ENCODE data around the gene HCAR1.

Gene HCAR1

DNA sequence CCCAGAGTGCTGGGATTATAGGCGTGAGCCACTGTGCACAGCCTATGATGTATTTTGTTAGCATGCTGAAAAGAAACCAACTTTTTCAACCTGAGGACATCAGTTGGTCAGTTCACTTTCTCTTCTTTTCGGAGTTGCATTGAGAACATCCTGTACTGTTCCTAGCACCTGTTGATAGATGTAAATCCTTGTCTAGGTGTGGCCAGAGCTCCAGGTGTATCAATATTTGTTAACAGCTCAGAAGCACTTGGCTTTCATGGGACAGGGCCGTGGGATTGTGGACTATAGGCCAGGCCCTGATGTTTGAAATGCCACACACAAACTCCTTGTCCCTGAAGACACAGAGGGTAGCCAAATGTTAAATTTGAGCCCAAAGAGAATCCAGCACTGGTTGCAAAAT lies 42.4 kb downstream of the HCAR1 start:
- no peak overlapping the region for H3K4me2 ChIP-seq (ENCODE audit: insufficient read depth, low read length, poor library complexity, severe bottlenecking)
- no peak overlapping the region for H2BK15ac ChIP-seq (ENCODE audit: low read length)
- H3K27ac ChIP-seq (replicated peaks; ENCODE audit: low read length) = no peak overlapping the region
- no peak overlapping the region for H4K91ac ChIP-seq (ENCODE audit: low read depth, low read length, poor library complexity)
- no peak overlapping the region for H2BK120ac ChIP-seq (ENCODE audit: low read depth, low read length)
- WGBS, 2 donors (ENCODE audit: extremely low coverage in 2 of 2, insufficient read length in 2 of 2, insufficient replicate concordance in 1 of 2) = no CpG with 5 or more reads among the region's 3 CpGs
- H3K14ac ChIP-seq (ENCODE audit: low read length) = no peak overlapping the region
- H2AK5ac ChIP-seq (ENCODE audit: low read depth, low read length) = no peak overlapping the region
- H3K9me3 ChIP-seq (replicated peaks in 1 of 2; ENCODE audit: control insufficient read depth in 2 of 2, insufficient read depth in 1 of 2, low read depth in 1 of 2, low read length in 2 of 2) = no peaks in the 10 kb centered on the region
- H3K36me3 ChIP-seq (replicated peaks in 1 of 2; ENCODE audit: control insufficient read depth in 2 of 2, insufficient read depth in 2 of 2, low read length in 2 of 2) = no peaks in the 10 kb centered on the region
- H2BK12ac ChIP-seq (ENCODE audit: low read length) = no peak overlapping the region
- no peak overlapping the region for H4K8ac ChIP-seq (ENCODE audit: low read depth, low read length)
- no peak overlapping the region for H3K23ac ChIP-seq (ENCODE audit: low read depth, low read length, poor library complexity)
- H3K4me3 ChIP-seq (ENCODE audit: low read length in 2 of 2) = no peak overlapping the region
- H3K4me1 ChIP-seq (ENCODE audit: control insufficient read depth in 2 of 2, insufficient read depth in 1 of 2, low read depth in 1 of 2, low read length in 2 of 2) = no peaks in the 10 kb centered on the region
- H2AFZ ChIP-seq (ENCODE audit: low read length) = no peak overlapping the region
- no peak overlapping the region for H3K9ac ChIP-seq (ENCODE audit: low read depth, low read length, poor library complexity)
- DNase-seq (ENCODE audit: low spot score) = no peak
- no peaks in the 10 kb centered on the region for H3K79me1 ChIP-seq (ENCODE audit: low read depth, low read length)
- no peaks in the 10 kb centered on the region for H3K27me3 ChIP-seq (ENCODE audit: control insufficient read depth in 3 of 3, insufficient read depth in 3 of 3, low read depth in 1 of 3, low read length in 3 of 3)
- no peak overlapping the region for H3K18ac ChIP-seq (ENCODE audit: low read length)
- H2BK5ac ChIP-seq (ENCODE audit: low read length) = no peak overlapping the region
- H3K4ac ChIP-seq (ENCODE audit: low read length) = no peak overlapping the region

DNA sequence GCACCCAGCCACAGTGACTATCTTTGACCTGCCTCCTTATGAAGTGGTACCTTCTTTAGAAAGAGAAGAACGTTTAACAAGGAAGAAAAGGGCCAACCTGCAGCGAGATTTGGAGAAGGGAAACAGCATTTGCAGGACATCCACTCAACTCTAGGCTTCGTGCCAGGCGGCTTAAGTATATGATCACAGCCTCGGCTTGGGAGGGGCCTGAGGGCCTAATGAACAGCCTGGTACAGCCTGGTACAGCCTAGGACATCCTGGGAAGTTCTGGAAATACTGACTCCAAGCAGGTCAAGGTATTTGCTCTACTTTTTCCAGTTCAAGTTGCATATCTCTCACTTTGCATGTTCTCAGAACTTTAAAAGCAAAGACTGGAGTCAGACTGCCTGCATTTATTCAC lies 43.6 kb downstream of the HCAR1 start:
- no peaks in the 10 kb centered on the region for H3K79me1 ChIP-seq (ENCODE audit: low read depth, low read length)
- H3K36me3 ChIP-seq (replicated peaks in 1 of 2; ENCODE audit: control insufficient read depth in 2 of 2, insufficient read depth in 2 of 2, low read length in 2 of 2) = no peaks in the 10 kb centered on the region
- H4K91ac ChIP-seq (ENCODE audit: low read depth, low read length, poor library complexity) = no peak overlapping the region
- H2BK12ac ChIP-seq (ENCODE audit: low read length) = no peak overlapping the region
- no peak overlapping the region for H2BK15ac ChIP-seq (ENCODE audit: low read length)
- H3K18ac ChIP-seq (ENCODE audit: low read length) = no peak overlapping the region
- no peak overlapping the region for H2AFZ ChIP-seq (ENCODE audit: low read length)
- no peak overlapping the region for H2AK5ac ChIP-seq (ENCODE audit: low read depth, low read length)
- H3K9ac ChIP-seq (ENCODE audit: low read depth, low read length, poor library complexity) = no peak overlapping the region
- no peak for DNase-seq (ENCODE audit: low spot score)
- no peak overlapping the region for H2BK120ac ChIP-seq (ENCODE audit: low read depth, low read length)
- H3K9me3 ChIP-seq (replicated peaks in 1 of 2; ENCODE audit: control insufficient read depth in 2 of 2, insufficient read depth in 1 of 2, low read depth in 1 of 2, low read length in 2 of 2) = no peaks in the 10 kb centered on the region
- H3K4me2 ChIP-seq (ENCODE audit: insufficient read depth, low read length, poor library complexity, severe bottlenecking) = no peak overlapping the region
- no peak overlapping the region for H2BK5ac ChIP-seq (ENCODE audit: low read length)
- H3K23ac ChIP-seq (ENCODE audit: low read depth, low read length, poor library complexity) = no peak overlapping the region
- H3K4me3 ChIP-seq (ENCODE audit: low read length in 2 of 2) = no peak overlapping the region
- H3K4ac ChIP-seq (ENCODE audit: low read length) = no peak overlapping the region
- no CpG with 5 or more reads among the region's 5 CpGs for WGBS, 2 donors (ENCODE audit: extremely low coverage in 2 of 2, insufficient read length in 2 of 2, insufficient replicate concordance in 1 of 2)
- H4K8ac ChIP-seq (ENCODE audit: low read depth, low read length) = no peak overlapping the region
- H3K27me3 ChIP-seq (ENCODE audit: control insufficient read depth in 3 of 3, insufficient read depth in 3 of 3, low read depth in 1 of 3, low read length in 3 of 3) = no peaks in the 10 kb centered on the region
- no peak overlapping the region for H3K27ac ChIP-seq (replicated peaks; ENCODE audit: low read length)
- no peaks in the 10 kb centered on the region for H3K4me1 ChIP-seq (ENCODE audit: control insufficient read depth in 2 of 2, insufficient read depth in 1 of 2, low read depth in 1 of 2, low read length in 2 of 2)
- no peak overlapping the region for H3K14ac ChIP-seq (ENCODE audit: low read length)

DNA sequence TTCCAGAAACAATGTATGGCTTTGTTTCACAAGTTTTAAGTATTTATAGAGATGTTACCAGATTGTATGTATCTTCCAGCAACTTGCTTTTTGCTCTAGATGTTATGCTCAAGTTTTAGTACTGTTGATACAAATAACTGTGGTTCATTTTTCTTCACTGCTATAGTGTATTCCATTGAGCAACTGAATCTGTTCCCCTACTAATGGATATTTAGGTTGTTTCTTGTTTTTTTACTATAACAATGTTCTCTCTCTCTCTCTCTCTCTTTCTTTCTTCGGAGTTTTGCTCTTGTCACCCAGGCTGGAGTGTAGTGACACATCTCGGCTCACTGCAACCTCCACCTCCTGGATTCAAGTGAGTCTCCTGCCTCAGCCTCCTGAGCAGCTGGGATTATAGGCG lies 44.1 kb downstream of the HCAR1 start:
- H2BK120ac ChIP-seq (ENCODE audit: low read depth, low read length) = no peak overlapping the region
- H2BK15ac ChIP-seq (ENCODE audit: low read length) = no peak overlapping the region
- H2AFZ ChIP-seq (ENCODE audit: low read length) = no peak overlapping the region
- no peak overlapping the region for H3K27ac ChIP-seq (replicated peaks; ENCODE audit: low read length)
- H3K36me3 ChIP-seq (replicated peaks in 1 of 2; ENCODE audit: control insufficient read depth in 2 of 2, insufficient read depth in 2 of 2, low read length in 2 of 2) = no peaks in the 10 kb centered on the region
- H2AK5ac ChIP-seq (ENCODE audit: low read depth, low read length) = no peak overlapping the region
- H4K8ac ChIP-seq (ENCODE audit: low read depth, low read length) = no peak overlapping the region
- H3K4me3 ChIP-seq (ENCODE audit: low read length in 2 of 2) = no peak overlapping the region
- no peak overlapping the region for H3K4ac ChIP-seq (ENCODE audit: low read length)
- no peak overlapping the region for H3K9ac ChIP-seq (ENCODE audit: low read depth, low read length, poor library complexity)
- H3K79me1 ChIP-seq (ENCODE audit: low read depth, low read length) = no peaks in the 10 kb centered on the region
- H3K18ac ChIP-seq (ENCODE audit: low read length) = no peak overlapping the region
- H3K23ac ChIP-seq (ENCODE audit: low read depth, low read length, poor library complexity) = no peak overlapping the region
- no peak overlapping the region for H2BK5ac ChIP-seq (ENCODE audit: low read length)
- no peak overlapping the region for H2BK12ac ChIP-seq (ENCODE audit: low read length)
- H3K4me2 ChIP-seq (ENCODE audit: insufficient read depth, low read length, poor library complexity, severe bottlenecking) = no peak overlapping the region
- no peak for DNase-seq (ENCODE audit: low spot score)
- H3K14ac ChIP-seq (ENCODE audit: low read length) = no peak overlapping the region
- WGBS, 2 donors (ENCODE audit: extremely low coverage in 2 of 2, insufficient read length in 2 of 2, insufficient replicate concordance in 1 of 2) = no CpG with 5 or more reads among the region's 3 CpGs
- H3K4me1 ChIP-seq (ENCODE audit: control insufficient read depth in 2 of 2, insufficient read depth in 1 of 2, low read depth in 1 of 2, low read length in 2 of 2) = no peaks in the 10 kb centered on the region
- no peaks in the 10 kb centered on the region for H3K9me3 ChIP-seq (replicated peaks in 1 of 2; ENCODE audit: control insufficient read depth in 2 of 2, insufficient read depth in 1 of 2, low read depth in 1 of 2, low read length in 2 of 2)
- no peak overlapping the region for H4K91ac ChIP-seq (ENCODE audit: low read depth, low read length, poor library complexity)
- no peaks in the 10 kb centered on the region for H3K27me3 ChIP-seq (ENCODE audit: control insufficient read depth in 3 of 3, insufficient read depth in 3 of 3, low read depth in 1 of 3, low read length in 3 of 3)

GRCh38 chr12:122684297-122684813 lies 46.3 kb downstream of the HCAR1 start:
- Histone ChIP-seq H3K4ac (ENCODE audit: low read length) (no peak overlapping the region), H3K14ac (ENCODE audit: low read length) (no peak overlapping the region), H2BK15ac (ENCODE audit: low read length) (no peak overlapping the region), H3K4me1 (ENCODE audit: control insufficient read depth in 2 of 2, insufficient read depth in 1 of 2, low read depth in 1 of 2, low read length in 2 of 2) (no peaks in the 10 kb centered on the region), H3K27ac (replicated peaks; ENCODE audit: low read length) (no peak overlapping the region), H2BK120ac (ENCODE audit: low read depth, low read length) (no peak overlapping the region), H2AK5ac (ENCODE audit: low read depth, low read length) (no peak overlapping the region), H3K9me3 (replicated peaks in 1 of 2; ENCODE audit: control insufficient read depth in 2 of 2, insufficient read depth in 1 of 2, low read depth in 1 of 2, low read length in 2 of 2) (no peaks in the 10 kb centered on the region), H3K4me3 (ENCODE audit: low read length in 2 of 2) (no peak overlapping the region), H3K23ac (ENCODE audit: low read depth, low read length, poor library complexity) (no peak overlapping the region), H3K79me1 (ENCODE audit: low read depth, low read length) (no peaks in the 10 kb centered on the region), H2AFZ (ENCODE audit: low read length) (peak overlapping the region; percentile 51), H2BK12ac (ENCODE audit: low read length) (no peak overlapping the region), H3K27me3 (ENCODE audit: control insufficient read depth in 3 of 3, insufficient read depth in 3 of 3, low read depth in 1 of 3, low read length in 3 of 3) (no peaks in the 10 kb centered on the region), H3K4me2 (ENCODE audit: insufficient read depth, low read length, poor library complexity, severe bottlenecking) (no peak overlapping the region), H3K18ac (ENCODE audit: low read length) (no peak overlapping the region), H3K36me3 (replicated peaks in 1 of 2; ENCODE audit: control insufficient read depth in 2 of 2, insufficient read depth in 2 of 2, low read length in 2 of 2) (no peaks in the 10 kb centered on the region), H4K91ac (ENCODE audit: low read depth, low read length, poor library complexity) (no peak overlapping the region), H2BK5ac (ENCODE audit: low read length) (no peak overlapping the region), H3K9ac (ENCODE audit: low read depth, low read length, poor library complexity) (no peak overlapping the region), H4K8ac (ENCODE audit: low read depth, low read length) (no peak overlapping the region)
- WGBS, 2 donors (ENCODE audit: extremely low coverage in 2 of 2, insufficient read length in 2 of 2, insufficient replicate concordance in 1 of 2) = no CpG with 5 or more reads among the region's 5 CpGs
- no peak for DNase-seq (ENCODE audit: low spot score)
